Neutrophil (primary cell): ENCODE data around the gene RMDN2.

ENCODE experiments used
- H3K27ac ChIP-seq: fragments of 200-600 bp; sonication (generic); 2 replicates; pipeline ENCODE4 v1.5.1; 2016; ENCODE audit warnings: mild to moderate bottlenecking, moderate library complexity
- H3K27me3 ChIP-seq: fragments of 200-600 bp; sonication (generic); 2 replicates; pipeline ENCODE4 v1.6.0; 2016; ENCODE audit warnings: mild to moderate bottlenecking
- H3K36me3 ChIP-seq: fragments of 200-600 bp; sonication (generic); 2 replicates; pipeline ENCODE4 v1.5.1; 2017
- H3K4me1 ChIP-seq, 2 experiments: fragments of 200-600 bp in 1 of 2; sonication (generic) in 1 of 2; 1 replicate in 1 of 2; 2 replicates in 1 of 2; pipeline versions ENCODE4 v1.5.1 to v1.6.1; 2013 to 2016; ENCODE audit warnings: low read depth in 1 of 2, low read length in 1 of 2, mild to moderate bottlenecking in 1 of 2, moderate library complexity in 1 of 2; ENCODE audit not compliant: control insufficient read depth in 1 of 2, insufficient read depth in 1 of 2
- H3K4me3 ChIP-seq, 2 experiments: fragments of 200-600 bp in 1 of 2; sonication (generic) in 1 of 2; 1 replicate in 1 of 2; 2 replicates in 1 of 2; pipeline ENCODE4 v1.5.1; 2013 to 2016; ENCODE audit warnings: low read depth in 1 of 2, low read length in 1 of 2, mild to moderate bottlenecking in 1 of 2, moderate library complexity in 1 of 2
- H3K9me3 ChIP-seq: fragments of 200-600 bp; sonication (generic); 2 replicates; pipeline ENCODE4 v1.5.1; 2016
- CTCF ChIP-seq: fragments of 200-600 bp; sonication (generic); IDR thresholded peaks from 2 replicates; pipeline ENCODE4 v1.5.1; 2016; ENCODE audit warnings: antibody characterized with exemption

The RMDN2 gene

GRCh38 chr2:37880551-37880950 lies 44.5 kb upstream of the RMDN2 start:
- no peaks in the 10 kb centered on the region for H3K9me3 ChIP-seq
- no peak overlapping the region for H3K27ac ChIP-seq
- no peak for TF ChIP-seq CTCF
- H3K4me3 ChIP-seq: no peak overlapping the region
- peaks cover 15% of the 10 kb centered on the region for H3K27me3 ChIP-seq
- H3K36me3 ChIP-seq: no peaks in the 10 kb centered on the region
- H3K4me1 ChIP-seq: no peaks in the 10 kb centered on the region

GRCh38 chr2:37881397-37881796 lies 43.7 kb upstream of the RMDN2 start:
- H3K4me1 ChIP-seq: no peaks in the 10 kb centered on the region
- H3K27me3 ChIP-seq: peaks cover 15% of the 10 kb centered on the region
- H3K27ac ChIP-seq: no peak overlapping the region
- TF ChIP-seq CTCF: no peak
- H3K9me3 ChIP-seq: no peaks in the 10 kb centered on the region
- no peaks in the 10 kb centered on the region for H3K36me3 ChIP-seq
- H3K4me3 ChIP-seq: no peak overlapping the region

DNA sequence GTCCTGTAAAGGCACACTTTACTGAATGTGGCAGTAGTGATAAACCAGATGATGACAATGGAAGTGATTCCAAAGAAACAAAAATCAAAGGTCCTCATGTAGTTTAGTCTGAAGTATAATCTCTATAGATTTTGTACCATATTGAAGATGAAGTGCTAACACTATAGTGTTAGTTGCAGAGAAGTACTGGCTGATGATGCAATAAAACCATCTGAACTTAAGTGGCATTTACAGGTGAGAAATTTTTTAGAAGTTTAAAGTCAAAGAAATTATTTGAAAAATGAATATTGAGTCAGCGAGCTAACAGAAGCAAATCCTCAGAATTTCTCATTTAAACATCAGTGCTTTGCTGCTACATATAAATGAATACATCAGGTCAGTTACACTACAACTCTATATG lies 43.1 kb upstream of the RMDN2 start:
- Histone ChIP-seq H3K27ac (no peak overlapping the region), H3K9me3 (no peaks in the 10 kb centered on the region), H3K27me3 (peaks cover 15% of the 10 kb centered on the region), H3K4me1 (no peaks in the 10 kb centered on the region), H3K4me3 (no peak overlapping the region), H3K36me3 (no peaks in the 10 kb centered on the region)
- TF ChIP-seq CTCF: no peak

DNA sequence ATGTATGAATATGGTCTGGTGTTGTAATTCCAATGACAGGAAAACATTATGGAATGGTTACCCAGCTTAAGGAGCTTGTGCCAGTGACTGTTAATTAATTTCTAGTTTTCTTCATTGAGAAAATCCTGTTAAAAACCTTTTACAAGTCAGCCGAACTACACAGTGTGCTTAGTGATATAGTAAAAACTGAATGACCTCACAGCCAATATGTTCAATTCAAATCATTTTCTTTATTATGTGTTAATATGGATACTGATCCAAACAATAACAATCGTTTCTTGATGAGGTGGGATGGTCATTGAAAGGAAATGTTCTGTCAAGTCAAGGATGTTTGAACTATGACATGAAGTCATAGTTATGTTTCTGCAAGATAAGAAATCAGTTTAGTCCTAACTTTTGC lies 41.6 kb upstream of the RMDN2 start:
- H3K36me3 ChIP-seq: no peaks in the 10 kb centered on the region
- no peaks in the 10 kb centered on the region for H3K9me3 ChIP-seq
- H3K27ac ChIP-seq: no peak overlapping the region
- no peaks in the 10 kb centered on the region for H3K4me1 ChIP-seq
- peaks cover 15% of the 10 kb centered on the region for H3K27me3 ChIP-seq
- H3K4me3 ChIP-seq: no peak overlapping the region
- no peak for TF ChIP-seq CTCF

DNA sequence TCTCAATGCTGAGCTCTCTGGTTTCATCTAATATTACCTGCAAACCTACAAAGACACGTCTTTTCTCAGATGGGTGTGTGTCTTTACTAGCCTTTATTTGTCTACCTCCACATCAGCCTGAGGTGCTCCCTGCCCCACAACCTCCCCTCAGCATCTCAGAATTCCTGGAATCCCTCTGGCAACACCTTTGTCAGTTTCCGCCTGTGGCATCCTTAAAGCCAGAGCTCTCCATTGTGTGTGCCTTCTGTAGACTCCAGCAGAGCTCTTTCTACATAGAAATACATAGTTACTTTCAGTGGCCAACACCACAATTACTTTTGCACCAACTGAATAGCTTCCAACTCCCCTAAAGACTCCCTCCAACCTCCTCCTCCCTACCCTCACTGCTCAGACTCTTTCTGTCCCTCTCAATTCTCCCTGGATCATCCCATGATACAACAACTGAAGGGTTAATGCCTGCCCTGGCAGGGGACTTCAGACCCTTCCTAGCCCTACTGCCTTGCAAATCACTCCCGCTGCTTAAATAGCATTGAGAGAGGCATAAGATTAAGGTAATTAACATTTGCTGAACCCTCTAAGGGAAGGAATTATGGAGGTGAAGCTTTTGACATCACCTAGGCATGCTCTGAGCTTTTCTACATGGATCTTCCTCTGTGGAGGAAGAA lies 39.6 kb upstream of the RMDN2 start:
- Histone ChIP-seq H3K9me3 (no peaks in the 10 kb centered on the region), H3K36me3 (no peaks in the 10 kb centered on the region), H3K4me3 (no peak overlapping the region), H3K4me1 (peaks cover 0 to under 1% of the 10 kb centered on the region in 2 experiments), H3K27me3 (peaks cover 5% of the 10 kb centered on the region), H3K27ac (no peak overlapping the region)
- TF ChIP-seq CTCF: no peak
